ENCODE data around the gene KLHDC9. TPM values are rescaled to one million over a fixed set of nuclear protein-coding genes. Genes with fewer than 3 reads are reported as not detected.

Gene KLHDC9
- total and polyA plus RNA-seq, 2 of the 13 experiments (the other 11 are each of a cell fraction or from before 2014, with no cell fraction given): 2.9 TPM

DNA sequence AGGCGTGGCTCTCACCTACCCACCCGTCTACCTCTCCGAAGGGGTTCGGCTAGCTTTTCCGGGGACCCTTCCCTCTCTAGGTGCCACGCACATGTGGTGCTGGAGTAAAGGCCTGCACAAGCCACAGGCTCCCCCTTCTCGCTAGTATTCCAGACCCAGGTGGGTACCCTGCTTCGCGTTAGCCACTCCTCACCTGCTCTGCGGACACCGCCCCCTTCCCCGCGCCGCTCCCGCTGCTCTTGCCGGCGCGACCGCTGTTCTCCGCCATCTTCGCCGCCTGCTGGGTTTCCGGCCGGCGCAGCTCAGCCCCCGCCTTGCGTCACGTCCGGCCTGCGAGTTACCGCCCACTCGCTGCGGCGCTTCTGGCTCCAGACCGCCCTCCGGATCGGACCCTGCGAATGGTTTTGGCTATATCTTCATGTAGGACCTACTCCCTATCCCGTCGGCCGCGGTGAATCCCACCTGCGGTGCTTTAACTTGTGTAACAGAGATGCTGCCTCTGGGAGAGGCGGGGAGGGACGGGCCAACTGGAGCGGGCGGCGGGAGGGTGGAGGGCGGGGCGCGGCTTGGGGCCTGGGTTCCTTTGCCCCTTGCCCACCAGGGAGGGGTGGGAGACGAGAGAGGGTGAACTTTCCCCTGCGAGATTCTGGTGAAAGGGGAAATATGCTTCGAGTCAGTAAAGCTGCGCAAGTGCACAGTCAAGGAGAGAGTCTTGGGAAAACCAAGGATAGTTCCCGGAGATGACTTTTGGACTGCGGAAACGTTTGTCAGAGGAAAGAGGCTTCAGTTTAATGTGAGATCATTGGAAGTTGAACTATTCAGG lies 19.8 kb downstream of the KLHDC9 start, which contains the start of the genes NIT1 and PFDN2:
NIT1 (plus strand) TSS at position 347 of the 823 bp plus-strand sequence; CDS start at position 419, 72 bp downstream.
PFDN2 (minus strand) TSS at position 279 of the 823 bp plus-strand sequence; CDS start at position 268, 11 bp downstream.
- DNase-seq (ENCODE audit: low spot score): peak; percentile 77
- 2% methylated on average over 24 of the region's 58 CpGs for WGBS (ENCODE audit: low lambda C conversion rate)
- H3K4me2 ChIP-seq (ENCODE audit: low read depth, low read length): peak within 1 kb of the TSS; percentile 98
- ATAC-seq: peak; percentile 92
- H3K9me3 ChIP-seq (ENCODE audit: low read length): no peaks in the 10 kb centered on the region
- POLR2A ChIA-PET: interaction anchor here (0.6 to 2.8 kb wide), 13 partner anchors 9 to 105 kb away, joined by 3 to 19 read pairs (median 4); partner anchors contain the start of genes B4GALT3, F11R, KLHDC9 and PPOX
- H3K27me3 ChIP-seq (ENCODE audit: control insufficient read depth in 1 of 2, insufficient read depth in 2 of 2, low read length in 2 of 2): no peaks in the 10 kb centered on the region; a peak in 1 of 5 replicates
- intact Hi-C loops (cut with micrococcal nuclease; ENCODE audit: unreplicated experiment) (no loop called here), in situ Hi-C loops (cut with HindIII; ENCODE audit: extremely low pct_ligation_motif_present, low pct_unique_long_range_greater_than_20kb) (no loop called here)
- H3K79me2 ChIP-seq (ENCODE audit: insufficient read depth, low read length): peaks cover 63% of the 10 kb centered on the region
- CTCF ChIA-PET (ENCODE audit: low intra/inter-chr PET ratio, low total read pairs): no interaction called here
- H3K9ac ChIP-seq (ENCODE audit: insufficient read depth, low read depth, low read length): peak within 1 kb of the TSS; percentile 96
- no TSS peak for BruUV-seq (replicated peaks)
- FAIRE-seq: peak; percentile 12
- H3K36me3 ChIP-seq (replicated peaks in 1 of 2; ENCODE audit: control insufficient read depth in 1 of 2, insufficient read depth in 2 of 2, low read length in 2 of 2): peaks cover 13 to 36% of the 10 kb centered on the region in 2 experiments
- peak within 1 kb of the TSS; percentile 45 for H2AFZ ChIP-seq (ENCODE audit: low read length)
- H4K20me1 ChIP-seq (ENCODE audit: insufficient read depth, low read length): peaks cover 7% of the 10 kb centered on the region; the same call in 1 of the 2 replicates
- peak within 1 kb of the TSS; percentile 88 for H3K27ac ChIP-seq (ENCODE audit: extremely low read length, insufficient read depth, low read length)
- peaks cover 58% of the 10 kb centered on the region for H3K4me1 ChIP-seq (ENCODE audit: insufficient read depth, low read length)
- peak within 1 kb of the TSS; percentile 95 to 99 (median 96) for H3K4me3 ChIP-seq (replicated peaks in 1 of 3; ENCODE audit: insufficient read depth in 1 of 3, low read depth in 2 of 3, low read length in 3 of 3)
- TF ChIP-seq ZNF441 (CRISPR knock-in tag; IDR thresholded peaks at IDR 0.05; ENCODE audit: borderline replicate concordance) (peak; percentile 31; the same call in 1 of the 2 replicates), AKNA (CRISPR knock-in tag; IDR thresholded peaks at IDR 0.05; ENCODE audit: borderline replicate concordance) (no peak), XRCC5 (optimal IDR thresholded peaks at IDR 0.05; ENCODE audit: low read length) (peak; percentile 29), ZFY (CRISPR knock-in tag; IDR thresholded peaks at IDR 0.05) (peak; percentile 77), ZNF143 (CRISPR knock-in tag; IDR thresholded peaks at IDR 0.05) (peak; percentile 56; the same call in 1 of the 2 replicates), ZNF335 (CRISPR knock-in tag; IDR thresholded peaks at IDR 0.05) (peak; percentile 66; the same call in 1 of the 2 replicates), ZSCAN31 (CRISPR knock-in tag; IDR thresholded peaks at IDR 0.05; ENCODE audit: low read depth) (peak; percentile 66; the same call in 1 of the 2 replicates), FOXO1 (CRISPR knock-in tag; IDR thresholded peaks at IDR 0.05) (0 out of 2 replicates have a peak, but pooled peaks have one; percentile 29), IRF9 (CRISPR knock-in tag; IDR thresholded peaks at IDR 0.05; ENCODE audit: borderline replicate concordance) (0 out of 2 replicates have a peak, but pooled peaks have one; percentile 23), LCORL (IDR thresholded peaks at IDR 0.05) (no peak), LCORL (CRISPR knock-in tag; IDR thresholded peaks at IDR 0.05) (peak; percentile 31; the same call in 1 of the 2 replicates), ZNF772 (CRISPR knock-in tag; IDR thresholded peaks at IDR 0.05) (peak; percentile 75; the same call in 1 of the 2 replicates)
- TF ChIP-seq, protein P1, sequence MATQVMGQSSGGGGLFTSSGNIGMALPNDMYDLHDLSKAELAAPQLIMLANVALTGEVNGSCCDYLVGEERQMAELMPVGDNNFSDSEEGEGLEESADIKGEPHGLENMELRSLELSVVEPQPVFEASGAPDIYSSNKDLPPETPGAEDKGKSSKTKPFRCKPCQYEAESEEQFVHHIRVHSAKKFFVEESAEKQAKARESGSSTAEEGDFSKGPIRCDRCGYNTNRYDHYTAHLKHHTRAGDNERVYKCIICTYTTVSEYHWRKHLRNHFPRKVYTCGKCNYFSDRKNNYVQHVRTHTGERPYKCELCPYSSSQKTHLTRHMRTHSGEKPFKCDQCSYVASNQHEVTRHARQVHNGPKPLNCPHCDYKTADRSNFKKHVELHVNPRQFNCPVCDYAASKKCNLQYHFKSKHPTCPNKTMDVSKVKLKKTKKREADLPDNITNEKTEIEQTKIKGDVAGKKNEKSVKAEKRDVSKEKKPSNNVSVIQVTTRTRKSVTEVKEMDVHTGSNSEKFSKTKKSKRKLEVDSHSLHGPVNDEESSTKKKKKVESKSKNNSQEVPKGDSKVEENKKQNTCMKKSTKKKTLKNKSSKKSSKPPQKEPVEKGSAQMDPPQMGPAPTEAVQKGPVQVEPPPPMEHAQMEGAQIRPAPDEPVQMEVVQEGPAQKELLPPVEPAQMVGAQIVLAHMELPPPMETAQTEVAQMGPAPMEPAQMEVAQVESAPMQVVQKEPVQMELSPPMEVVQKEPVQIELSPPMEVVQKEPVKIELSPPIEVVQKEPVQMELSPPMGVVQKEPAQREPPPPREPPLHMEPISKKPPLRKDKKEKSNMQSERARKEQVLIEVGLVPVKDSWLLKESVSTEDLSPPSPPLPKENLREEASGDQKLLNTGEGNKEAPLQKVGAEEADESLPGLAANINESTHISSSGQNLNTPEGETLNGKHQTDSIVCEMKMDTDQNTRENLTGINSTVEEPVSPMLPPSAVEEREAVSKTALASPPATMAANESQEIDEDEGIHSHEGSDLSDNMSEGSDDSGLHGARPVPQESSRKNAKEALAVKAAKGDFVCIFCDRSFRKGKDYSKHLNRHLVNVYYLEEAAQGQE (IDR thresholded peaks at IDR 0.05; ENCODE audit: borderline replicate concordance in 1 of 2, low read depth in 1 of 2, low read length in 2 of 2): peak in 1 of 2 experiments; percentile 36; a peak in 1 of 4 replicates

All from HepG2 (cell line).